IPS-18a (cell line): ENCODE data around the gene AKAP9.
"Not testable (repeated sequence)": the region's sequence is repeated elsewhere in the genome, so short reads cannot be mapped to it uniquely, and the experiment has no call there.

Source experiments
- H3K27ac ChIP-seq: one replicate; pipeline ENCODE4 v1.5.1; 2013; ENCODE audit warnings: low read length
- H3K27me3 ChIP-seq: one replicate; pipeline ENCODE4 v1.6.1; 2013; ENCODE audit warnings: mild to moderate bottlenecking, low read length; ENCODE audit not compliant: control insufficient read depth, insufficient read depth
- H3K36me3 ChIP-seq: one replicate; pipeline ENCODE4 v1.6.1; 2013; ENCODE audit warnings: low read depth, low read length; ENCODE audit not compliant: control insufficient read depth
- H3K4me1 ChIP-seq: one replicate; pipeline ENCODE4 v1.6.1; 2013; ENCODE audit warnings: low read depth, low read length; ENCODE audit not compliant: control insufficient read depth
- H3K4me3 ChIP-seq: one replicate; pipeline ENCODE4 v1.5.1; 2013; ENCODE audit warnings: low read length
- H3K9ac ChIP-seq: one replicate; pipeline ENCODE4 v1.6.1; 2013; ENCODE audit warnings: mild to moderate bottlenecking, low read length, moderate library complexity
- H3K9me3 ChIP-seq: one replicate; pipeline ENCODE4 v1.6.1; 2013; ENCODE audit warnings: low read depth, low read length; ENCODE audit not compliant: control insufficient read depth

The AKAP9 gene

GRCh38 chr7:91940572-91941341, at the start of gene AKAP9:
Gene AKAP9, plus strand, starts transcription at chr7:91940862. Its CDS starts 238 bp downstream, at chr7:91941100.
- peak within 1 kb of the TSS; percentile 98 for H3K4me3 ChIP-seq
- H3K9ac ChIP-seq, result peak within 1 kb of the TSS; percentile 93
- no peaks in the 10 kb centered on the region for H3K9me3 ChIP-seq
- peak within 1 kb of the TSS; percentile 56 for H3K27ac ChIP-seq
- peaks cover 6% of the 10 kb centered on the region for H3K4me1 ChIP-seq
- H3K27me3 ChIP-seq, result peaks cover 21% of the 10 kb centered on the region
- no peaks in the 10 kb centered on the region for H3K36me3 ChIP-seq

- H3K27me3 ChIP-seq, result no peaks in the 10 kb centered on the region
- no peaks in the 10 kb centered on the region for H3K36me3 ChIP-seq
- no peaks in the 10 kb centered on the region for H3K9me3 ChIP-seq
- no peak overlapping the region for H3K4me3 ChIP-seq
- no peak overlapping the region for H3K27ac ChIP-seq
- H3K4me1 ChIP-seq, result no peaks in the 10 kb centered on the region
- H3K9ac ChIP-seq, result no peak overlapping the region
Measured at GRCh38 chr7:91892099-91892705, 48.5 kb upstream of the AKAP9 start.

GRCh38 chr7:91892821-91893340, 47.8 kb upstream of the AKAP9 start:
- Histone ChIP-seq H3K27me3 (no peaks in the 10 kb centered on the region), H3K27ac (no peak overlapping the region), H3K4me1 (no peaks in the 10 kb centered on the region), H3K9me3 (no peaks in the 10 kb centered on the region), H3K9ac (no peak overlapping the region), H3K36me3 (no peaks in the 10 kb centered on the region), H3K4me3 (no peak overlapping the region)

- not testable (repeated sequence) for H3K27me3 ChIP-seq, H3K4me1 ChIP-seq, H3K36me3 ChIP-seq, H3K4me3 ChIP-seq, H3K9ac ChIP-seq, H3K9me3 ChIP-seq, H3K27ac ChIP-seq
Measured at GRCh38 chr7:91893699-91894098, 47.0 kb upstream of the AKAP9 start.

GRCh38 chr7:91894781-91895480, 45.7 kb upstream of the AKAP9 start:
- Histone ChIP-seq H3K4me3 (no peak overlapping the region), H3K27me3 (no peaks in the 10 kb centered on the region), H3K4me1 (no peaks in the 10 kb centered on the region), H3K36me3 (no peaks in the 10 kb centered on the region), H3K27ac (no peak overlapping the region), H3K9ac (no peak overlapping the region), H3K9me3 (no peaks in the 10 kb centered on the region)

GRCh38 chr7:91898240-91898992, 42.2 kb upstream of the AKAP9 start:
- Histone ChIP-seq H3K9me3 (no peaks in the 10 kb centered on the region), H3K27ac (no peak overlapping the region), H3K9ac (no peak overlapping the region), H3K4me3 (no peak overlapping the region), H3K4me1 (no peaks in the 10 kb centered on the region), H3K36me3 (no peaks in the 10 kb centered on the region), H3K27me3 (no peaks in the 10 kb centered on the region)

- Histone ChIP-seq H3K4me3 (no peak overlapping the region), H3K4me1 (no peaks in the 10 kb centered on the region), H3K27ac (no peak overlapping the region), H3K36me3 (no peaks in the 10 kb centered on the region), H3K9me3 (no peaks in the 10 kb centered on the region), H3K9ac (no peak overlapping the region), H3K27me3 (no peaks in the 10 kb centered on the region)
Measured at GRCh38 chr7:91899563-91899962, 41.1 kb upstream of the AKAP9 start.

- Histone ChIP-seq H3K4me1 (no peaks in the 10 kb centered on the region), H3K9me3 (no peaks in the 10 kb centered on the region), H3K27ac (no peak overlapping the region), H3K36me3 (no peaks in the 10 kb centered on the region), H3K4me3 (no peak overlapping the region), H3K9ac (no peak overlapping the region), H3K27me3 (no peaks in the 10 kb centered on the region)
Measured at GRCh38 chr7:91910171-91910570, 30.5 kb upstream of the AKAP9 start.

- H3K27me3 ChIP-seq, result no peaks in the 10 kb centered on the region
- H3K27ac ChIP-seq, result no peak overlapping the region
Measured at GRCh38 chr7:91911121-91911520, 29.5 kb upstream of the AKAP9 start.

GRCh38 chr7:91912494-91912893, 28.2 kb upstream of the AKAP9 start:
- Histone ChIP-seq H3K4me1 (no peaks in the 10 kb centered on the region), H3K36me3 (no peaks in the 10 kb centered on the region), H3K9me3 (no peaks in the 10 kb centered on the region), H3K9ac (no peak overlapping the region), H3K4me3 (no peak overlapping the region), H3K27ac (no peak overlapping the region), H3K27me3 (no peaks in the 10 kb centered on the region)

More at GRCh38 chr7:91911121-91911520, 29.5 kb upstream of the AKAP9 start:
- Histone ChIP-seq H3K9me3 (no peaks in the 10 kb centered on the region), H3K9ac (no peak overlapping the region), H3K4me1 (no peaks in the 10 kb centered on the region), H3K36me3 (no peaks in the 10 kb centered on the region), H3K4me3 (no peak overlapping the region)

- no peaks in the 10 kb centered on the region for H3K36me3 ChIP-seq
- no peaks in the 10 kb centered on the region for H3K9me3 ChIP-seq
- no peaks in the 10 kb centered on the region for H3K27me3 ChIP-seq
- H3K27ac ChIP-seq, result no peak overlapping the region
- no peak overlapping the region for H3K9ac ChIP-seq
- H3K4me3 ChIP-seq, result no peak overlapping the region
- no peaks in the 10 kb centered on the region for H3K4me1 ChIP-seq
Measured at GRCh38 chr7:91913612-91914011, 27.1 kb upstream of the AKAP9 start.
